ENCODE measurements around the gene TEP1.

The TEP1 gene

DNA sequence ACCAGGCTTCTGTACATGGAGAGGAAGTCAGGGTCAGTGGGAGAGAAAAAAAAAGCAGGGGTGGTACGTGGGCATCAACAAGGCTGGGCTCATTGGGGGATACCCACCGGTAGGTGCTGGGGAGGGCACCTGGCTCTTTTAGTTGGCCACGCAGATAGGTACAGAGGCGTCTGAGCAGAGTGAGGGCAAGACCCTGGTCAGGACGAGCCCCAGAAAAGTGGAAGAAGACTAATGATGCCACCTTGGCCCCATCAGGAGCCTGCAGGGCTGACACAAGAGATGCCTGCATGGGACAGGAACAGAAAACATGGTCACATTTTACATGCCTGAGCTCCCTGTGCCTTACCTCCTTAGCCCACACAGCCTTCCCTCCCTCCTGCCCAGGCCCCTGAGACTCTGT lies 29.7 kb downstream of the TEP1 start:
- Histone ChIP-seq H3K4me3 (ENCODE audit: low read depth, low read length) (no peak overlapping the region), H3K27me3 (replicated peaks) (no peaks in the 10 kb centered on the region), H3K27ac (no peak overlapping the region), H3K36me3 (replicated peaks) (peaks cover 89% of the 10 kb centered on the region)
- DNase-seq, result no peak
- in situ Hi-C loops (cut with HindIII; ENCODE audit: low pct_ligation_motif_present, low sequenced_read_pairs), result no loop called here
- TF ChIP-seq, protein P1, sequence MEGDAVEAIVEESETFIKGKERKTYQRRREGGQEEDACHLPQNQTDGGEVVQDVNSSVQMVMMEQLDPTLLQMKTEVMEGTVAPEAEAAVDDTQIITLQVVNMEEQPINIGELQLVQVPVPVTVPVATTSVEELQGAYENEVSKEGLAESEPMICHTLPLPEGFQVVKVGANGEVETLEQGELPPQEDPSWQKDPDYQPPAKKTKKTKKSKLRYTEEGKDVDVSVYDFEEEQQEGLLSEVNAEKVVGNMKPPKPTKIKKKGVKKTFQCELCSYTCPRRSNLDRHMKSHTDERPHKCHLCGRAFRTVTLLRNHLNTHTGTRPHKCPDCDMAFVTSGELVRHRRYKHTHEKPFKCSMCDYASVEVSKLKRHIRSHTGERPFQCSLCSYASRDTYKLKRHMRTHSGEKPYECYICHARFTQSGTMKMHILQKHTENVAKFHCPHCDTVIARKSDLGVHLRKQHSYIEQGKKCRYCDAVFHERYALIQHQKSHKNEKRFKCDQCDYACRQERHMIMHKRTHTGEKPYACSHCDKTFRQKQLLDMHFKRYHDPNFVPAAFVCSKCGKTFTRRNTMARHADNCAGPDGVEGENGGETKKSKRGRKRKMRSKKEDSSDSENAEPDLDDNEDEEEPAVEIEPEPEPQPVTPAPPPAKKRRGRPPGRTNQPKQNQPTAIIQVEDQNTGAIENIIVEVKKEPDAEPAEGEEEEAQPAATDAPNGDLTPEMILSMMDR (IDR thresholded peaks at IDR 0.05; ENCODE audit: low read depth, low read length, missing control alignments), result no peak

DNA sequence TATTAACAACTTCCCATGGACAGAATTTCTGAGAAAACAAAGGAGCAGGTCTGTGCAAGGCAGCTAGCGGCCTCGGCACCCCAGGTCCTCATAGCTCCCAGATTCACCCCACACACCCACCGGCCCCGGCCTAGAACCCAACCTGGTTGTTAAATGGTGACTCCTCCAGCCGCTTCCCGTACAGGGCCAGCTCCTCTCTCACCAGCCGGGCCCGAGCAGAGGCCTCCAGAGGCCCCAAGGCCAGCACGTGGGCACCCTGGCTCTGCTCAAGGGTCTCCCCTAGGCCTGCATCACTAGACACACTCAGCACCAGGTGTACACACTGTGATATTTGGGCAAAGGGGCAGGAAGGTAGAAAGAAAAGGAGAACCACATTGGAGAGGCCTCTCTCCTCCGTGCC lies 30.3 kb downstream of the TEP1 start:
- H3K4me3 ChIP-seq (ENCODE audit: low read depth, low read length), result no peak overlapping the region
- in situ Hi-C loops (cut with HindIII; ENCODE audit: low pct_ligation_motif_present, low sequenced_read_pairs), result no loop called here
- DNase-seq, result no peak
- H3K27ac ChIP-seq, result no peak overlapping the region
- TF ChIP-seq, protein P1 (IDR thresholded peaks at IDR 0.05; ENCODE audit: low read depth, low read length, missing control alignments), result no peak
- peaks cover 89% of the 10 kb centered on the region for H3K36me3 ChIP-seq (replicated peaks)
- no peaks in the 10 kb centered on the region for H3K27me3 ChIP-seq (replicated peaks)

DNA sequence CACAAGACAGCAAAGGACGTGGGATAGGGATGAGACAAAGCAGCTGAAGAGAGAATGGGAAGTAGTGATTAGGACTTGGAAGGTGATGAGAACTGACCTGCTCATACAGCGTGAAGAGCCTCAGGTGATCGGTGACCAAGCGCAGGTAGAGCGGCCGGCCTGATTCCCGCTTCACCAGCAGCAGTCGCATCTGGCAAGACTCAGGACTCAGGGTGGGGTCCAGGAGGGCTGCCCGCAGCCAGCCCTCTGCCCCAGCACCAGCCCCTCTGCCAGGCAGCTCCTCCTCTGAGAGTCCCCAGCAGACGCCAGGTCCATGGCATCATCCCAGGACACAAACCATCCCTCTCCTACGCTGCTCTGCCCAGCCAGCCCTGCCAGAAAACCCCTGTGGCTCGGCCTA lies 30.8 kb downstream of the TEP1 start:
- TF ChIP-seq, protein P1 (IDR thresholded peaks at IDR 0.05; ENCODE audit: low read depth, low read length, missing control alignments), result no peak
- Histone ChIP-seq H3K27me3 (replicated peaks) (no peaks in the 10 kb centered on the region), H3K4me3 (ENCODE audit: low read depth, low read length) (no peak overlapping the region), H3K27ac (no peak overlapping the region), H3K36me3 (replicated peaks) (peaks cover 88% of the 10 kb centered on the region)
- no peak for DNase-seq
- in situ Hi-C loops (cut with HindIII; ENCODE audit: low pct_ligation_motif_present, low sequenced_read_pairs), result no loop called here

DNA sequence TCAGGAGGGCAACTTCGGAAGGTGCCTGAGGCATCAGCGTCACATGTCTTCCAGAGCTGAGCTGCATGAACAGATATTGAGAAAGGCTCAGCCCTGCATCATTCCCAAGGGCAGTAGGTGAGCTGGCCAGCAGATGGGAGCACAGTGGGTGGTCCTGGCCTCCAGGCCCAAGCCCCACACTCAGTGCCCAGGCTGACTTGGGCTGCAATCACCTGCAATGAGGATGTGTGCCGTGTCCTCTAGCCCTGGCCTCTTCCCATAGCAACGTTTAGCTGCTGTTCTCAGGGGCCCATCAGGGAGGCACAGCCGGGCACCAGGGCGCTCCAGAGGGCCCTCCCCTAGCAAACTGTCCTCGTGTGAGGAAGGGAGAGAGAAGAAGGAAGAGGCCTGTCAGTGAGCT lies 32.0 kb downstream of the TEP1 start:
- TF ChIP-seq, protein P1 (IDR thresholded peaks at IDR 0.05; ENCODE audit: low read depth, low read length, missing control alignments), result no peak
- DNase-seq, result no peak
- in situ Hi-C loops (cut with HindIII; ENCODE audit: low pct_ligation_motif_present, low sequenced_read_pairs), result no loop called here
- Histone ChIP-seq H3K27me3 (replicated peaks) (no peaks in the 10 kb centered on the region), H3K27ac (no peak overlapping the region), H3K4me3 (ENCODE audit: low read depth, low read length) (no peak overlapping the region), H3K36me3 (replicated peaks) (peaks cover 87% of the 10 kb centered on the region)

DNA sequence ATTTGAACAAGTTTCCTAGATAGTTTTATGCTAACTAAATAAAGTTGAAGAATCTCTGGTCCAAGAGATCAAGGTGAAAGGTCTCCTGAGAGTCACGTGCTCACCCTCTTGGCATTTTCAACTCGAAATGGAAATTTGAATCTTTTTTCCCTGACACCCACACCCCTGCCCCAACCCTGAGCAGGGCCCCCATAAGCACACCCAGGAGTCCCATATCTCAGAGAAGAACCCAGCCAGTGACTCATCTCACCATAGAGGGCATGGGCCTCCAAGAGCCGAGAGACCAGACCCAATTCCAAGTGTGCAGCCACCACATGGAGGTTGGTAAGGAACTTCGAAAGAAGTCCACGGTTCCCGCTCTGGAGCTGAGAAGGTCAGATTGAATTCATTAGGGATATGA lies 32.6 kb downstream of the TEP1 start:
- H3K27ac ChIP-seq, result no peak overlapping the region
- H3K27me3 ChIP-seq (replicated peaks), result no peaks in the 10 kb centered on the region
- no peak for DNase-seq
- peaks cover 89% of the 10 kb centered on the region for H3K36me3 ChIP-seq (replicated peaks)
- TF ChIP-seq, protein P1 (IDR thresholded peaks at IDR 0.05; ENCODE audit: low read depth, low read length, missing control alignments), result no peak
- H3K4me3 ChIP-seq (ENCODE audit: low read depth, low read length), result no peak overlapping the region
- in situ Hi-C loops (cut with HindIII; ENCODE audit: low pct_ligation_motif_present, low sequenced_read_pairs), result no loop called here

DNA sequence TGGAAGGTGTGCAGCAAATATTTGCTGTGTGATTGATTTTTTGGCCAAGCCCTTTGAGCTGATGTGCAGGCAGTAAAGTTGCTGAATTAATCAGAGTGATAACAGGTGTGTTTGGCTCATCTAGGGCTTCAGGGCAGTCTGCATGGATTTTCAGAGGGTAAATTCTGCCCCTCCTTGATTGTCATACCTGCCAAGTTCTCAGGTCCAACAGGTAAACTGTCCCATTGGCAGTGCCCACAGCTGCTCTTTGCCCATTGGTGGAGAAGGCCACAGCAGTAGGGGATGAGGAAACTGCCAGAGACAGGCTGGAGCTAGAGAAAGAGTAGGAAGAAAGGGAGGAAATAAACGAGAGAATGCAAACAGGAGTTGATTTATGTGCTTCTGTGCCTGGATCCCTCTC lies 33.6 kb downstream of the TEP1 start:
- H3K4me3 ChIP-seq (ENCODE audit: low read depth, low read length), result no peak overlapping the region
- no peak for DNase-seq
- TF ChIP-seq, protein P1 (IDR thresholded peaks at IDR 0.05; ENCODE audit: low read depth, low read length, missing control alignments), result no peak
- in situ Hi-C loops (cut with HindIII; ENCODE audit: low pct_ligation_motif_present, low sequenced_read_pairs), result no loop called here
- peaks cover 91% of the 10 kb centered on the region for H3K36me3 ChIP-seq (replicated peaks)
- no peak overlapping the region for H3K27ac ChIP-seq
- H3K27me3 ChIP-seq (replicated peaks), result no peaks in the 10 kb centered on the region

Measured in brain microvascular endothelial cell (primary cell).